ENCODE data around the gene RBM8A.

- TF ChIP-seq, protein P1, sequence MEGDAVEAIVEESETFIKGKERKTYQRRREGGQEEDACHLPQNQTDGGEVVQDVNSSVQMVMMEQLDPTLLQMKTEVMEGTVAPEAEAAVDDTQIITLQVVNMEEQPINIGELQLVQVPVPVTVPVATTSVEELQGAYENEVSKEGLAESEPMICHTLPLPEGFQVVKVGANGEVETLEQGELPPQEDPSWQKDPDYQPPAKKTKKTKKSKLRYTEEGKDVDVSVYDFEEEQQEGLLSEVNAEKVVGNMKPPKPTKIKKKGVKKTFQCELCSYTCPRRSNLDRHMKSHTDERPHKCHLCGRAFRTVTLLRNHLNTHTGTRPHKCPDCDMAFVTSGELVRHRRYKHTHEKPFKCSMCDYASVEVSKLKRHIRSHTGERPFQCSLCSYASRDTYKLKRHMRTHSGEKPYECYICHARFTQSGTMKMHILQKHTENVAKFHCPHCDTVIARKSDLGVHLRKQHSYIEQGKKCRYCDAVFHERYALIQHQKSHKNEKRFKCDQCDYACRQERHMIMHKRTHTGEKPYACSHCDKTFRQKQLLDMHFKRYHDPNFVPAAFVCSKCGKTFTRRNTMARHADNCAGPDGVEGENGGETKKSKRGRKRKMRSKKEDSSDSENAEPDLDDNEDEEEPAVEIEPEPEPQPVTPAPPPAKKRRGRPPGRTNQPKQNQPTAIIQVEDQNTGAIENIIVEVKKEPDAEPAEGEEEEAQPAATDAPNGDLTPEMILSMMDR (IDR thresholded peaks at IDR 0.05; ENCODE audit: low read depth, low read length) = no peak
- TF ChIP-seq POLR2A (IDR thresholded peaks at IDR 0.05; ENCODE audit: extremely low read depth, insufficient read length) = no peak
- TF ChIP-seq, protein P2, sequence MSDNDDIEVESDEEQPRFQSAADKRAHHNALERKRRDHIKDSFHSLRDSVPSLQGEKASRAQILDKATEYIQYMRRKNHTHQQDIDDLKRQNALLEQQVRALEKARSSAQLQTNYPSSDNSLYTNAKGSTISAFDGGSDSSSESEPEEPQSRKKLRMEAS (IDR thresholded peaks at IDR 0.05; ENCODE audit: low read depth, low read length) = peak; percentile 87
Observed at GRCh38 chr1:145959957-145960467, 32.7 kb upstream of the RBM8A start.

Measured in NB4 (cell line).